H9 (cell line): ENCODE measurements around the gene HSD17B7. TPM values are rescaled to one million over a fixed set of nuclear protein-coding genes. Genes with fewer than 3 reads are reported as not detected.
"Not testable (repeated sequence)": the region's sequence is repeated elsewhere in the genome, so short reads cannot be mapped to it uniquely, and the experiment has no call there.

ENCODE experiments used
- DNase-seq: peaks from one replicate; pipeline ENCODE4 v3.0.0-alpha.2; 2017
- H2AFZ ChIP-seq: one replicate; pipeline ENCODE4 v1.6.1; 2013; ENCODE audit warnings: mild to moderate bottlenecking, low read length, control low read depth, moderate library complexity
- H2AK5ac ChIP-seq: 2 replicates; pipeline ENCODE4 v1.6.1; 2013; ENCODE audit warnings: low read length, control low read depth, mixed read lengths; ENCODE audit not compliant: insufficient read length
- H2BK120ac ChIP-seq: one replicate; pipeline ENCODE4 v1.6.1; 2013; ENCODE audit warnings: low read depth, mild to moderate bottlenecking, low read length, control low read depth, inconsistent platforms; ENCODE audit not compliant: poor library complexity, severe bottlenecking
- H2BK12ac ChIP-seq: 2 replicates; pipeline ENCODE4 v1.6.1; 2013; ENCODE audit warnings: low read length, control low read depth, mixed read lengths, low read depth; ENCODE audit not compliant: insufficient read length
- H2BK15ac ChIP-seq: 2 replicates; pipeline ENCODE4 v1.6.1; 2013; ENCODE audit warnings: low read depth, low read length, control low read depth
- H2BK20ac ChIP-seq: one replicate; pipeline ENCODE4 v1.6.1; 2013; ENCODE audit warnings: low read depth, mild to moderate bottlenecking, low read length, control low read depth, inconsistent platforms; ENCODE audit not compliant: poor library complexity, severe bottlenecking
- H2BK5ac ChIP-seq: 2 replicates; pipeline ENCODE4 v1.6.1; 2013; ENCODE audit warnings: low read length, control low read depth, mixed read lengths; ENCODE audit not compliant: insufficient read length
- H3K14ac ChIP-seq: 2 replicates; pipeline ENCODE4 v1.6.1; 2013; ENCODE audit warnings: low read length, control low read depth; ENCODE audit not compliant: insufficient read depth
- H3K18ac ChIP-seq: 2 replicates; pipeline ENCODE4 v1.6.1; 2013; ENCODE audit warnings: low read depth, mild to moderate bottlenecking, mixed read lengths, low read length, control low read depth; ENCODE audit not compliant: insufficient read length
- H3K23ac ChIP-seq: 2 replicates; pipeline ENCODE4 v1.6.1; 2013; ENCODE audit warnings: low read length, control low read depth, mixed read lengths, low read depth; ENCODE audit not compliant: insufficient read length
- H3K23me2 ChIP-seq: 2 replicates; pipeline ENCODE4 v1.6.1; 2013; ENCODE audit warnings: low read depth, mild to moderate bottlenecking, mixed read lengths, low read length, control low read depth; ENCODE audit not compliant: insufficient read length, poor library complexity, severe bottlenecking
- H3K27ac ChIP-seq: 2 replicates; pipeline ENCODE4 v1.5.1; 2013; ENCODE audit warnings: low read length, control low read depth, mixed read lengths, low read depth; ENCODE audit not compliant: insufficient read length
- H3K27me3 ChIP-seq: 2 replicates; pipeline ENCODE4 v1.6.1; 2013; ENCODE audit warnings: low read length, control low read depth, inconsistent platforms; ENCODE audit not compliant: insufficient read depth
- H3K4ac ChIP-seq: 2 replicates; pipeline ENCODE4 v1.6.1; 2013; ENCODE audit warnings: low read depth, mild to moderate bottlenecking, control low read depth, inconsistent platforms, low read length, moderate library complexity
- H3K4me1 ChIP-seq: 2 replicates; pipeline ENCODE4 v1.6.1; 2013; ENCODE audit warnings: low read length, control low read depth, inconsistent platforms; ENCODE audit not compliant: insufficient read depth
- H3K4me2 ChIP-seq: 2 replicates; pipeline ENCODE4 v1.6.1; 2013; ENCODE audit warnings: low read length, control low read depth, mixed read lengths; ENCODE audit not compliant: insufficient read length, insufficient read depth
- H3K56ac ChIP-seq: 2 replicates; pipeline ENCODE4 v1.6.1; 2013; ENCODE audit warnings: low read depth, mild to moderate bottlenecking, mixed read lengths, low read length, control low read depth; ENCODE audit not compliant: insufficient read length
- H3K79me1 ChIP-seq: 2 replicates; pipeline ENCODE4 v1.6.1; 2013; ENCODE audit warnings: low read depth, mild to moderate bottlenecking, moderate library complexity, low read length, control low read depth, inconsistent platforms; ENCODE audit not compliant: insufficient read depth, poor library complexity, severe bottlenecking
- H3K79me2 ChIP-seq: 2 replicates; pipeline ENCODE4 v1.6.1; 2013; ENCODE audit warnings: low read length, control low read depth, inconsistent platforms; ENCODE audit not compliant: insufficient read depth
- H3K9ac ChIP-seq: 2 replicates; pipeline ENCODE4 v1.6.1; 2013; ENCODE audit warnings: low read length, control low read depth, mixed read lengths; ENCODE audit not compliant: insufficient read length; ENCODE audit errors: extremely low read depth
- H3K9me3 ChIP-seq: one replicate; pipeline ENCODE4 v1.6.1; 2013; ENCODE audit warnings: low read depth, low read length, inconsistent platforms; ENCODE audit not compliant: control insufficient read depth
- H3T11ph ChIP-seq: one replicate; pipeline ENCODE4 v1.6.1; 2013; ENCODE audit warnings: mild to moderate bottlenecking, low read length, control low read depth, inconsistent platforms
- H4K20me1 ChIP-seq: one replicate; pipeline ENCODE4 v1.6.1; 2013; ENCODE audit not compliant: control insufficient read depth, insufficient read length, insufficient read depth
- H4K5ac ChIP-seq: 2 replicates; pipeline ENCODE4 v1.6.1; 2013; ENCODE audit warnings: low read depth, mild to moderate bottlenecking, mixed read lengths, low read length, control low read depth; ENCODE audit not compliant: insufficient read length
- H4K8ac ChIP-seq: replicated peaks from 2 replicates; pipeline ENCODE4 v1.6.1; 2013; ENCODE audit warnings: low read length, control low read depth, mixed read lengths, low read depth; ENCODE audit not compliant: insufficient read length
- H4K91ac ChIP-seq: 2 replicates; pipeline ENCODE4 v1.6.1; 2013; ENCODE audit warnings: low read depth, mild to moderate bottlenecking, moderate library complexity, mixed read lengths, low read length, control low read depth; ENCODE audit not compliant: insufficient read length
- H3K27ac Mint-ChIP-seq, 3 experiments: 2 replicates in 2 of 3; 3 replicates in 1 of 3; pipeline ENCODE4 v1.8.0; 2020 to 2021; ENCODE audit warnings: mixed read lengths in 3 of 3, mild to moderate bottlenecking in 1 of 3, moderate library complexity in 1 of 3
- H3K27me3 Mint-ChIP-seq: 2 replicates; pipeline ENCODE4 v1.8.0; 2021; ENCODE audit warnings: low read depth, mild to moderate bottlenecking, moderate library complexity, mixed read lengths
- H3K36me3 Mint-ChIP-seq, 3 experiments: 2 replicates in 2 of 3; 3 replicates in 1 of 3; pipeline ENCODE4 v1.8.0; 2020 to 2021; ENCODE audit warnings: low read depth in 3 of 3, mixed read lengths in 3 of 3; ENCODE audit not compliant: insufficient read depth in 1 of 3
- H3K4me1 Mint-ChIP-seq, 2 experiments: 2 replicates each; pipeline ENCODE4 v1.8.0; 2020; ENCODE audit warnings: mixed read lengths in 2 of 2
- H3K4me3 Mint-ChIP-seq, 2 experiments: 2 replicates in 1 of 2; 3 replicates in 1 of 2; pipeline ENCODE4 v1.8.0; 2020 to 2021; ENCODE audit warnings: mild to moderate bottlenecking in 2 of 2, mixed read lengths in 2 of 2, moderate library complexity in 1 of 2
- H3K9me3 Mint-ChIP-seq, 2 experiments: 2 replicates in 1 of 2; 3 replicates in 1 of 2; pipeline ENCODE4 v1.8.0; 2020; ENCODE audit warnings: mild to moderate bottlenecking in 2 of 2, mixed read lengths in 2 of 2, moderate library complexity in 1 of 2
- WGBS: extraction: QIAGEN DNeasy Blood & Tissue Kit; methylation state at CpG from one replicate; pipeline ENCODE4 v1.1.7; 2013; ENCODE audit warnings: missing lambda C conversion rate, low lambda C conversion rate, mixed read lengths; ENCODE audit not compliant: insufficient read length; ENCODE audit errors: extremely low coverage; 5-methylcytosine and 5-hydroxymethylcytosine counted together
- long read RNA-seq: library from polyadenylated mRNA; unstranded; transcript quantifications from one replicate; pipeline ENCODE4 v2.0.0, GENCODE V29; 2020
- total RNA-seq: library from RNA; stranded (reverse); gene quantifications from 2 replicates; pipeline ENCODE4 v1.2.1, GENCODE V29; 2021

Gene HSD17B7
- 26.2 and 26.8 TPM in 2 replicates for total RNA-seq
- long read RNA-seq, transcript HSD17B7-201 (9 exons, 1,190 nt): major isoform, 109 of 130 reads
- long read RNA-seq, partial matches to known transcripts: 5 of 130 reads
- long read RNA-seq, other reads (novel, unspliced or antisense): 15 of 130 reads

GRCh38 chr1:162790303-162790984 is at the start of gene HSD17B7:
HSD17B7 (plus strand) TSS chr1:162790702; CDS start chr1:162790801, 99 bp downstream.
- H3K18ac ChIP-seq, H3K4me1 ChIP-seq, H3K79me1 ChIP-seq, H4K20me1 ChIP-seq, H2BK15ac ChIP-seq, H2AK5ac ChIP-seq, H4K91ac ChIP-seq, H4K5ac ChIP-seq, H2BK5ac ChIP-seq, H3K9me3 ChIP-seq, H3K27me3 Mint-ChIP-seq, H3K9me3 Mint-ChIP-seq, H2BK12ac ChIP-seq, H2BK120ac ChIP-seq, H2BK20ac ChIP-seq, H4K8ac ChIP-seq, H3K4me1 Mint-ChIP-seq, H3K79me2 ChIP-seq, H3K23me2 ChIP-seq, H3K56ac ChIP-seq, H3T11ph ChIP-seq, H3K4ac ChIP-seq, H3K27me3 ChIP-seq, H3K36me3 Mint-ChIP-seq, H2AFZ ChIP-seq, H3K23ac ChIP-seq, H3K14ac ChIP-seq, H3K27ac ChIP-seq: not testable (repeated sequence)
- peak; percentile 96 for DNase-seq
- peak within 1 kb of the TSS; percentile 95 to 99 (median 98) for H3K27ac Mint-ChIP-seq
- Histone ChIP-seq H3K9ac (peak within 1 kb of the TSS; percentile 78), H3K4me2 (peak within 1 kb of the TSS; percentile 51)
- WGBS: no CpG with 5 or more reads among the region's 49 CpGs
- peak within 1 kb of the TSS; percentile 88 to 90 for H3K4me3 Mint-ChIP-seq
